ENCODE measurements around the gene ANKRD23.

The ANKRD23 gene

DNA sequence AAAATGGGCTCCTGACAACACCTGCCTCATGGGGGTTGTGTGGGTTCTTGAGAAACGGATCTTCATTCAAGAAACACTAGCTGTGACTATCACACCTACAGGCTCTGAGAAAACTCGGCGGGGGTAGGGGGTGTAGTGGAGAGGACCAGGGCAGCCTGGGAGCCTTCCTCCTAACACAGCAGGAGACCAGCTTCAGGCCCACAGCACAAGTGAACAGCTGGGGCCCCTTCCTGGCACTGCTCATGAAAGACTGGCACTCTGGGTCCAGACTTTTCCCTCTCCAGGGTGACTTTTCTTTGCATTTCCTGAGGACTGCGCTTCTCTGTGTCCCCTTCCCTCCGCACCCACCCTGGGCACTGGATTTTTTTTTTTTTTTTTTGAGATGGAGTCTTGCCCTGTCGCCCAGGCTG lies 33.2 kb upstream of the ANKRD23 start:
- TF ChIP-seq EP300 (IDR thresholded peaks at IDR 0.05; ENCODE audit: borderline replicate concordance) (no peak), ZBTB7A (IDR thresholded peaks at IDR 0.05; ENCODE audit: low read depth) (no peak), CREB1 (IDR thresholded peaks at IDR 0.05; ENCODE audit: low read depth) (no peak), CEBPB (IDR thresholded peaks at IDR 0.05) (no peak), EGR1 (IDR thresholded peaks at IDR 0.05) (no peak), TEAD4 (IDR thresholded peaks at IDR 0.05) (no peak), YY1 (IDR thresholded peaks at IDR 0.05; ENCODE audit: low read depth) (no peak), RAD21 (IDR thresholded peaks at IDR 0.05; ENCODE audit: low read depth) (no peak), TAF1 (IDR thresholded peaks at IDR 0.05; ENCODE audit: low read depth) (no peak)
- TF ChIP-seq, protein P1, sequence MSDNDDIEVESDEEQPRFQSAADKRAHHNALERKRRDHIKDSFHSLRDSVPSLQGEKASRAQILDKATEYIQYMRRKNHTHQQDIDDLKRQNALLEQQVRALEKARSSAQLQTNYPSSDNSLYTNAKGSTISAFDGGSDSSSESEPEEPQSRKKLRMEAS (IDR thresholded peaks at IDR 0.05) = no peak
- TF ChIP-seq, protein P2, sequence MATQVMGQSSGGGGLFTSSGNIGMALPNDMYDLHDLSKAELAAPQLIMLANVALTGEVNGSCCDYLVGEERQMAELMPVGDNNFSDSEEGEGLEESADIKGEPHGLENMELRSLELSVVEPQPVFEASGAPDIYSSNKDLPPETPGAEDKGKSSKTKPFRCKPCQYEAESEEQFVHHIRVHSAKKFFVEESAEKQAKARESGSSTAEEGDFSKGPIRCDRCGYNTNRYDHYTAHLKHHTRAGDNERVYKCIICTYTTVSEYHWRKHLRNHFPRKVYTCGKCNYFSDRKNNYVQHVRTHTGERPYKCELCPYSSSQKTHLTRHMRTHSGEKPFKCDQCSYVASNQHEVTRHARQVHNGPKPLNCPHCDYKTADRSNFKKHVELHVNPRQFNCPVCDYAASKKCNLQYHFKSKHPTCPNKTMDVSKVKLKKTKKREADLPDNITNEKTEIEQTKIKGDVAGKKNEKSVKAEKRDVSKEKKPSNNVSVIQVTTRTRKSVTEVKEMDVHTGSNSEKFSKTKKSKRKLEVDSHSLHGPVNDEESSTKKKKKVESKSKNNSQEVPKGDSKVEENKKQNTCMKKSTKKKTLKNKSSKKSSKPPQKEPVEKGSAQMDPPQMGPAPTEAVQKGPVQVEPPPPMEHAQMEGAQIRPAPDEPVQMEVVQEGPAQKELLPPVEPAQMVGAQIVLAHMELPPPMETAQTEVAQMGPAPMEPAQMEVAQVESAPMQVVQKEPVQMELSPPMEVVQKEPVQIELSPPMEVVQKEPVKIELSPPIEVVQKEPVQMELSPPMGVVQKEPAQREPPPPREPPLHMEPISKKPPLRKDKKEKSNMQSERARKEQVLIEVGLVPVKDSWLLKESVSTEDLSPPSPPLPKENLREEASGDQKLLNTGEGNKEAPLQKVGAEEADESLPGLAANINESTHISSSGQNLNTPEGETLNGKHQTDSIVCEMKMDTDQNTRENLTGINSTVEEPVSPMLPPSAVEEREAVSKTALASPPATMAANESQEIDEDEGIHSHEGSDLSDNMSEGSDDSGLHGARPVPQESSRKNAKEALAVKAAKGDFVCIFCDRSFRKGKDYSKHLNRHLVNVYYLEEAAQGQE (IDR thresholded peaks at IDR 0.05; ENCODE audit: low read depth) = no peak

DNA sequence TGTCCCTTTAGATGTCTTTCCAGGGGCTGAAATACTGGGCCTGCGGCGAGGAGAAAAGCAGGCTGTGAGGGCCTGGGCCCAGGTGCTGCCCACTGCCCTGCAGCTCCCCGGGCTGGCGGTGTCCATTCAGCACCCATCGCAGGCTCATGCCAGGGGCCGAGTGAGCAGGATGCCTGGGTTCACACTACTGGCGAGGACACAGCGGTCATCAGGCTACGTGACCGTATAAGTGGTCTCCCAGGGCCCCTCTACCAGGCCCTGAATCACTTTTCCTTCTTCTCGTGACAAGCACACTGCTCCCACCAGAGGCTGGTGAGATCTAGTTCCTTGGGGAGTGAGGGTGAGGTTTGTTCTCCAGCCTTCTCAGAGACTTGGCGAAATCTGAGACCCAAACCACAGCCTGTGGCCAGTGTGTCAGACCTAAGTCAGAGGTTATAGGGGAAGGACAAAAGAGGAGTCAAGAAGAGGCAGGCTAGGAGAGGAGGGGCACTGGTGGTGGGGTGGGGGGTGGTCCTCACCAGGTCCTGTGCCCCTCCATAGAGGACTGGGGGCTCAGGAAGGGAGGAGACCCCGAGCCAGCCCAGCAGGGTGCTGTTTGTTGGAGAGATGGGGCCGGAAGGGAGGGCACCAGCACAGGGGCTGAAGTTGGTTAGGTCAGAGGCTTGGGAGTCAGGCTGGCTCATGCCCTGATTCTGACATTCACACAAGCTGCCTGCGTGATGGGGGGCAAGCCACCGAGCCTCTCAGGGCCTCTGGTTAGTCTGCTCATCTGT lies 32.6 kb upstream of the ANKRD23 start:
- TF ChIP-seq, protein P3, sequence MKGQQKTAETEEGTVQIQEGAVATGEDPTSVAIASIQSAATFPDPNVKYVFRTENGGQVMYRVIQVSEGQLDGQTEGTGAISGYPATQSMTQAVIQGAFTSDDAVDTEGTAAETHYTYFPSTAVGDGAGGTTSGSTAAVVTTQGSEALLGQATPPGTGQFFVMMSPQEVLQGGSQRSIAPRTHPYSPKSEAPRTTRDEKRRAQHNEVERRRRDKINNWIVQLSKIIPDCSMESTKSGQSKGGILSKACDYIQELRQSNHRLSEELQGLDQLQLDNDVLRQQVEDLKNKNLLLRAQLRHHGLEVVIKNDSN (IDR thresholded peaks at IDR 0.05) = no peak
- TF ChIP-seq EP300 (IDR thresholded peaks at IDR 0.05; ENCODE audit: borderline replicate concordance) (no peak), NFIC (IDR thresholded peaks at IDR 0.05) (no peak), TCF12 (IDR thresholded peaks at IDR 0.05; ENCODE audit: low read depth) (no peak), ZBTB7A (IDR thresholded peaks at IDR 0.05; ENCODE audit: low read depth) (no peak), TAF1 (IDR thresholded peaks at IDR 0.05; ENCODE audit: low read depth) (no peak), CREB1 (IDR thresholded peaks at IDR 0.05; ENCODE audit: low read depth) (no peak), TEAD4 (IDR thresholded peaks at IDR 0.05) (no peak), RAD21 (IDR thresholded peaks at IDR 0.05; ENCODE audit: low read depth) (no peak), CEBPB (IDR thresholded peaks at IDR 0.05) (no peak), YY1 (IDR thresholded peaks at IDR 0.05; ENCODE audit: low read depth) (no peak), EGR1 (IDR thresholded peaks at IDR 0.05) (no peak), FOXM1 (IDR thresholded peaks at IDR 0.05; ENCODE audit: borderline replicate concordance, low read depth) (no peak)
- TF ChIP-seq, protein P1 (IDR thresholded peaks at IDR 0.05) = no peak
- TF ChIP-seq, protein P2 (IDR thresholded peaks at IDR 0.05; ENCODE audit: low read depth) = no peak

DNA sequence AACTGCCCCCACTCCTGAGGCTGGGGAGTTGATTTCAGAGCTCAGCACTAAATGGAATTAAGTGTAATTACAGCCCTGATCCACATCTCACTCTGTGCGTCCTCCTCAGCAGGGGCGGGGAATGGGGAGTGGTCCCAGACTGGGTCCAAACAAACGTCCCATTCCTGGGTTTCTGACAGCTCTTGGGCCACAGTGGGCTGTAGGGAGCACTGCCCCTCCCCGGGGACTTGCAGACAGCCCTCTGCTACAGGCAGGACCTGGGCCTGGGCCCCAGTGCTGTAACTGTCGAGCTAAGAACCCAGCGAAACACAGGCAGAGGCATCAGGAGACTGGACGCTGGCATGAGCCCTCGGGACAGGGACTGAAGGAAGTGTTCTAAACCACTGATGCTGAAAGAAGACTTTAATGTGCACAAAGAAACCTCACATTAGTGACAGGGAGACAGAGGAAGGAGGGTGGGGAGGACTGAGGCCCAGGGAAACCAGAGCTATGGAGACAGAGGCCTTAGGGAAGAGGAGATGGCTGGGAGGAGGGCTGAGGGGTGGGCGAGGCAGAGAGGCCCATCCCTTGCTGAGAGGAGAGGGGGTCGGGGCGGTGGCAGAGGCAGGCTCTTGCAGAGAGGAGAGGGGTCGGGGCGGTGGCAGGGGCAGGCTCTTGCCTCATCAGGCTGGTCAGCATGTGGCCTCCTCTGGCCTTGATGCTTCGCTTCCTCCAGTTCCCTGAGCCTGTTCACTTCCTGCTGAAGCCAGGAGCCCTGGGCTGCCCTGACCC lies 31.9 kb upstream of the ANKRD23 start:
- TF ChIP-seq EP300 (IDR thresholded peaks at IDR 0.05; ENCODE audit: borderline replicate concordance) (no peak), TCF12 (IDR thresholded peaks at IDR 0.05; ENCODE audit: low read depth) (no peak), TAF1 (IDR thresholded peaks at IDR 0.05; ENCODE audit: low read depth) (no peak), NFIC (IDR thresholded peaks at IDR 0.05) (no peak), TEAD4 (IDR thresholded peaks at IDR 0.05) (no peak), YY1 (IDR thresholded peaks at IDR 0.05; ENCODE audit: low read depth) (no peak), EGR1 (IDR thresholded peaks at IDR 0.05) (no peak), CEBPB (IDR thresholded peaks at IDR 0.05) (no peak), ZBTB7A (IDR thresholded peaks at IDR 0.05; ENCODE audit: low read depth) (no peak), FOXM1 (IDR thresholded peaks at IDR 0.05; ENCODE audit: borderline replicate concordance, low read depth) (no peak), CREB1 (IDR thresholded peaks at IDR 0.05; ENCODE audit: low read depth) (no peak), RAD21 (IDR thresholded peaks at IDR 0.05; ENCODE audit: low read depth) (no peak)
- TF ChIP-seq, protein P1 (IDR thresholded peaks at IDR 0.05) = no peak
- TF ChIP-seq, protein P2 (IDR thresholded peaks at IDR 0.05; ENCODE audit: low read depth) = no peak
- TF ChIP-seq, protein P3 (IDR thresholded peaks at IDR 0.05) = no peak
